ENCODE data around the gene BTBD17. TPM values are rescaled to one million over a fixed set of nuclear protein-coding genes. Genes with fewer than 3 reads are reported as not detected.

BTBD17 gene
- total and polyA plus RNA-seq, 4 experiments from 2014 or later = not detected

DNA sequence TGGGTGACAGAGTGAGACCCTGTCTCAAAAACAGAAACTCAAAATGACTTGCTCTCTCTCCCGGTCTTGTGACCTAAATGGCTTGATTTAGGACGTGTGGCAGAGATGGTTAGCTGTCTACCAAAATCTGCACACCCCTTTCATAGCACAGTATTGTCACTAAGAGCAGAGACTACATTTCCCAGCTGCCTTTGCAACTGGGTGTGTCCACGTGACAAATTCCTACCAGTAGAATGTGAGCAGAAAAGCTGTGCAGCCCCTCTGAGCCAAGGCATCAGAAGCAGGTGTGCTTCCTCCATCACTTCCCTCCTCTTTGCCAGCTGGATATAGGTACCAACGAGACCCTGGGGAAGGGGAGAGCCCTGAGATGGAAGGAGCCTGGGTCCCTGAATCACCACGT lies 31.2 kb upstream of the BTBD17 start:
- Histone ChIP-seq H3K9me3 (ENCODE audit: control insufficient read depth in 1 of 2, low read length in 2 of 2) (no peaks in the 10 kb centered on the region), H3K27ac (ENCODE audit: low read depth, low read length) (no peak overlapping the region), H3K4me3 (ENCODE audit: low read length in 2 of 2) (no peak overlapping the region), H3K36me3 (ENCODE audit: insufficient read depth, low read length) (no peaks in the 10 kb centered on the region), H3K27me3 (ENCODE audit: insufficient read depth, low read length) (no peaks in the 10 kb centered on the region), H3K4me1 (ENCODE audit: insufficient read depth, low read length) (no peaks in the 10 kb centered on the region)
- Mint-ChIP-seq H3K4me3 (no peak overlapping the region), H3K4me1 (no peaks in the 10 kb centered on the region), H3K9me3 (peaks cover 0 to 2% (median 0%) of the 10 kb centered on the region in 8 donors), H3K36me3 (no peaks in the 10 kb centered on the region), H3K27me3 (peaks cover 0 to 4% of the 10 kb centered on the region in 2 donors), H3K27ac (no peak overlapping the region)
- ChIA-PET POLR2A (ENCODE audit: partially characterized antibody) (no interaction called here), CTCF (ENCODE audit: partially characterized antibody) (interaction anchor here (3.6 kb wide), 1 partner anchor 24 kb away, joined by 17 read pairs; no protein-coding TSS in a partner anchor)
- intact Hi-C loops (cut with micrococcal nuclease) = no loop called here
- DNase-seq = no peak

DNA sequence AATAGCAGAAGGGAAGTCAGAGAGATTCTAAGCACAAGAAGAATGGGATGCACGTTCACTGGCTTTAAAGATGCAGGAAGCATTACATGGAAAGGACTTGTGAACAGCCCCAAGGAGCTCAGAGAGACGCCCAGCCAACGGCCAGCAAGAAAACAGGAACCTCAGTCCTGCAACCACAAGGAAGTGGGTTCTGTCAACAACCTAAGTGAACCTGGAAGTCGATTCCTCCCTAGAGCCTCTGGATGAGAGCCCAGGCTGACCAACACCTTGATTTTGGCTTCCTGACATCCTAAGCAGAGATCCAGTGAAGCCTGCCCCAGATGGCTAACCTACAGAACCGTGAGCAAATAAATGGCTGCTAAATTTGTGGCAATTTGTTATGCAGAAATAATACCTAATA lies 30.1 kb upstream of the BTBD17 start:
- H3K36me3 Mint-ChIP-seq = no peaks in the 10 kb centered on the region
- intact Hi-C loops (cut with micrococcal nuclease) = no loop called here
- Histone ChIP-seq H3K36me3 (ENCODE audit: insufficient read depth, low read length) (no peaks in the 10 kb centered on the region), H3K4me1 (ENCODE audit: insufficient read depth, low read length) (no peaks in the 10 kb centered on the region), H3K27me3 (ENCODE audit: insufficient read depth, low read length) (no peaks in the 10 kb centered on the region), H3K27ac (ENCODE audit: low read depth, low read length) (no peak overlapping the region), H3K4me3 (ENCODE audit: low read length in 2 of 2) (no peak overlapping the region), H3K9me3 (ENCODE audit: control insufficient read depth in 1 of 2, low read length in 2 of 2) (no peaks in the 10 kb centered on the region)
- DNase-seq = no peak
- H3K27me3 Mint-ChIP-seq = peaks cover 0 to 4% of the 10 kb centered on the region in 2 donors
- POLR2A ChIA-PET (ENCODE audit: partially characterized antibody) = no interaction called here
- CTCF ChIA-PET (ENCODE audit: partially characterized antibody) = interaction anchor here (1.1 to 3.6 kb wide), 3 partner anchors 11 to 23 kb away, joined by 3 to 17 read pairs (median 10); no protein-coding TSS in a partner anchor
- peaks cover 0 to 2% (median 0%) of the 10 kb centered on the region in 8 donors for H3K9me3 Mint-ChIP-seq
- no peaks in the 10 kb centered on the region for H3K4me1 Mint-ChIP-seq
- H3K27ac Mint-ChIP-seq = peak overlapping the region in 1 of 7 donors; percentile 6
- H3K4me3 Mint-ChIP-seq = no peak overlapping the region

DNA sequence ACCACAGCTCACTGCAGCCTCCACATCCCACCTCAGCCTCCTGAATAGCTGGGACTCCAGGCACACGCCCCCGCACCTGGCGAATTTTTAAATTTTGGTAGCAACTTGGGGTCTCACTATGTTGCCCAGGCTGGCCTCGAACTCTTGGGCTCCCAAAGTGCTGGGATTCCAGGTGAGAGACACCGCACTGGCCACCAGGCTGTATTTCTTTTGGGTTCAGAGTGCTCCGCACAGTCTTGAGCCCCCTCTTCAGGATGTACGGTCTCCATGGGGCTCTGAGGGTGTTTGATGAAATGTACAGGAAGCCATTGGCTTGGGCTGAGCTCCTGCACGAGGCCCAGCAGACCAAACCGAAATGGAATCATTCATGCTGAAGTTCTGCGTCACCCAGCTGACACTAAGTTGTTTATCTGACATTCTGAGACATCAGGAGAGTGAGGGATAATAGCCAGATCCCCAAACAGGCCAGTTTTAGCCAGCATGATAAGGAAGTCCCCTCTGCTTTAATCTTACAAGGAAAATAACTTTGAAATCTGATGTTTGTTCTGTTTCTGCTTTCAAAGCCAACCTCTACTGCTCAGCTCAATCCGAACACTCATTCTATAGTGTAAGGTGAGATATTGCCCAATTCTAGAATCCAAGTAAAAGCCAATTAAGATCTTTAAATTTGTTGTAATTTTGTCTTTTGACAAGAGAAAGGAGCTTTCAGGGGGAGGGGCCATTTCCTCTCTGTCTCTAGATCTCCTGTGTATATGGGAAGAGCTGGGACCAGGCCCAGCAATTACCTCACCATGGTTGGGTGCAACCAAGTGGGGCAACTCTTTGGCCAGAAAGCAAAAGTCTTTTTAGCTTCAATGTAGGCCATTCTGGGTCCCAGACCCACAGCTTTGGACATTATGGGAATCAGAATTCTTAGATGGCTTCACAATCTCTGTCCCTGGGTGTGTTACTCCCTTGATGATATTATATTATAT lies 29.3 kb upstream of the BTBD17 start:
- intact Hi-C loops (cut with micrococcal nuclease) = no loop called here
- Histone ChIP-seq H3K4me3 (ENCODE audit: low read length in 2 of 2) (no peak overlapping the region), H3K36me3 (ENCODE audit: insufficient read depth, low read length) (no peaks in the 10 kb centered on the region), H3K27ac (ENCODE audit: low read depth, low read length) (no peak overlapping the region), H3K9me3 (ENCODE audit: control insufficient read depth in 1 of 2, low read length in 2 of 2) (no peaks in the 10 kb centered on the region), H3K27me3 (ENCODE audit: insufficient read depth, low read length) (no peaks in the 10 kb centered on the region), H3K4me1 (ENCODE audit: insufficient read depth, low read length) (no peaks in the 10 kb centered on the region)
- ChIA-PET POLR2A (ENCODE audit: partially characterized antibody) (no interaction called here), CTCF (ENCODE audit: partially characterized antibody) (interaction anchor here (0.7 to 3.6 kb wide), 4 partner anchors 10 to 68 kb away, joined by 3 to 17 read pairs (median 6); no protein-coding TSS in a partner anchor)
- DNase-seq = no peak
- no peaks in the 10 kb centered on the region for H3K4me1 Mint-ChIP-seq
- no peak overlapping the region for H3K4me3 Mint-ChIP-seq
- no peak overlapping the region for H3K27ac Mint-ChIP-seq
- no peaks in the 10 kb centered on the region for H3K36me3 Mint-ChIP-seq
- H3K27me3 Mint-ChIP-seq = peaks cover 0 to 4% of the 10 kb centered on the region in 2 donors
- H3K9me3 Mint-ChIP-seq = peaks cover 0 to 2% (median 0%) of the 10 kb centered on the region in 8 donors

DNA sequence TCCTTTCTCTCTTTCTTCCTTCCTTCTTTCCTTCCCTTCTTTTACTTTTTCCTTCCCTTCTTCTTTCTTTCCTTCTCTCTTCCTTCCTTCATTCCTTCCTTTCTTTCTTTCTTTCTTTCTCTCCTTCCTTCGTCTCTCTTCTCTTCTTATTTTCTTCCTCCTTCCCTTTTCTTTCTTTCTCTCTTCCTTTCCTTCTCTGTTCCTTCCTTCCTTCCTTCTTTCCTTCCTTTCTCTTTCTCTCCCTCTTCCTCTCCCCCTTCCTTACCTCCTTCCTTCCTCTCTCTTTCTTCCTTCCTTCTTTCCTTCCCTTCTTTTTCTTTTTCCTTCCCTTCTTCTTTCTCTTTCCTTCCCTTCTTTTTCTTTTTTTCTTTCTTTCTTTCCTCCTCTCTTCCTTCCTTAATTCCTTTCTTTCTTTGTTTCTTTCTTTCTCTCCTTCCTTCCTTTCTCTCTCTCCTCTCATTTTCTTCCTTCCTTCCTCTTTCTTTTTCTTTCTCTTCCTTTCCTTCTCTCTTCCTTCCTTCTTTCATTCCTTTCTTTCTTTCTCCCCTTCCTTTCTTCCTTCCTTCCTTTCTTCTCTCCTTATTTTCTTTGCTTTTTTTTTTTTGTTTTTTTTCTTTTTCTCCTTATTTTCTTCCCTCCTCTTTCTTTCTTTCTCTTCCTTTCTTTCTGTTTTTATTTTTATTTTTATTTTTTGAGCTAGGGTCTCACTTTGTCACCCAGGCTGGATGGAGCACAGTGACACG lies 28.4 kb upstream of the BTBD17 start:
- no peak overlapping the region for H3K27ac ChIP-seq (ENCODE audit: low read depth, low read length)
- Mint-ChIP-seq H3K36me3 (no peaks in the 10 kb centered on the region), H3K4me3 (no peak overlapping the region), H3K27me3 (no peaks in the 10 kb centered on the region), H3K4me1 (no peaks in the 10 kb centered on the region), H3K9me3 (peaks cover 0 to 2% (median 0%) of the 10 kb centered on the region in 8 donors), H3K27ac (peak overlapping the region in 1 of 7 donors; percentile 25)
- H3K36me3 ChIP-seq (ENCODE audit: insufficient read depth, low read length) = no peaks in the 10 kb centered on the region
- no peak for DNase-seq
- ChIA-PET POLR2A (ENCODE audit: partially characterized antibody) (no interaction called here), CTCF (ENCODE audit: partially characterized antibody) (interaction anchor here (0.7 to 2.0 kb wide), 2 partner anchors 11 to 67 kb away, joined by 3 to 10 read pairs; no protein-coding TSS in a partner anchor)
- no peaks in the 10 kb centered on the region for H3K9me3 ChIP-seq (ENCODE audit: control insufficient read depth in 1 of 2, low read length in 2 of 2)
- no peak overlapping the region for H3K4me3 ChIP-seq (ENCODE audit: low read length in 2 of 2)
- intact Hi-C loops (cut with micrococcal nuclease) = no loop called here
- no peaks in the 10 kb centered on the region for H3K4me1 ChIP-seq (ENCODE audit: insufficient read depth, low read length)
- H3K27me3 ChIP-seq (ENCODE audit: insufficient read depth, low read length) = no peaks in the 10 kb centered on the region

DNA sequence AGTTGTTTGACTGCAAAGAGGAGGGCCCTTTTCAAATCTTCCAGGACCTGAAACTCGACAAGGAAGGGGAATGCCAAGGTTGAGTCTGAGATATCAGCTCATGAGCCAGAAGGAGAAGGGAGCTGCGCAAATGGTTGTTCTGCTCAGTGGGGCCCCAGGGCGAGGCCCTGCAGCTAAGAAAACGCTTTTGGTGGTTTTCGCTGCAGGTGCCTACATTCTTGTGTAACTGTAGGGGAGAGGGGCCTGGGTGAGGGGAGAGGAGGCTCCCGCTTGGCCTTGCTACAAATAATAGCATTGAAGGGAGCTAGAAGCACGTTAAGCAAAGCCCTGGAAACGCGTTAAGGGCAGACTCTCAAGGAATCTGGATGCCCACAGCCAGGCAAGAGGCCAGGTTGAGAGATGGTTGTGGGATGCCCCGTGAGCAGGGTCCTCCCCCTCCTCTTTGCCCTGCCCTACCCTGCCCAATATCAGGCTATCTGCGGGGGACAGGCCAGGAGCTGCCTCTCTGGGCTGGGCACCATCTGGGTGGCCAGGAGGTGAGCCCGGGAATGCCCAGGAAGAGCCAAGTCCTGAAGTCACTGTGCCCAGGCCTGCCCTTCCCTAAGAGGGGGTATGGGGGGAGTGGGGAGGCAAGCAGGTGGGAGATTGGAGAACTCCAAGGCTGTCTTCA lies 27.6 kb upstream of the BTBD17 start:
- intact Hi-C loops (cut with micrococcal nuclease) = no loop called here
- Mint-ChIP-seq H3K36me3 (no peaks in the 10 kb centered on the region), H3K9me3 (peaks cover 0 to 3% (median 0%) of the 10 kb centered on the region in 8 donors), H3K27me3 (no peaks in the 10 kb centered on the region), H3K4me1 (no peaks in the 10 kb centered on the region), H3K4me3 (no peak overlapping the region), H3K27ac (no peak overlapping the region)
- Histone ChIP-seq H3K27me3 (ENCODE audit: insufficient read depth, low read length) (no peaks in the 10 kb centered on the region), H3K27ac (ENCODE audit: low read depth, low read length) (no peak overlapping the region), H3K36me3 (ENCODE audit: insufficient read depth, low read length) (no peaks in the 10 kb centered on the region), H3K4me1 (ENCODE audit: insufficient read depth, low read length) (no peaks in the 10 kb centered on the region), H3K4me3 (ENCODE audit: low read length in 2 of 2) (no peak overlapping the region), H3K9me3 (ENCODE audit: control insufficient read depth in 1 of 2, low read length in 2 of 2) (no peaks in the 10 kb centered on the region)
- DNase-seq = no peak
- ChIA-PET POLR2A (ENCODE audit: partially characterized antibody) (no interaction called here), CTCF (ENCODE audit: partially characterized antibody) (no interaction called here)

DNA sequence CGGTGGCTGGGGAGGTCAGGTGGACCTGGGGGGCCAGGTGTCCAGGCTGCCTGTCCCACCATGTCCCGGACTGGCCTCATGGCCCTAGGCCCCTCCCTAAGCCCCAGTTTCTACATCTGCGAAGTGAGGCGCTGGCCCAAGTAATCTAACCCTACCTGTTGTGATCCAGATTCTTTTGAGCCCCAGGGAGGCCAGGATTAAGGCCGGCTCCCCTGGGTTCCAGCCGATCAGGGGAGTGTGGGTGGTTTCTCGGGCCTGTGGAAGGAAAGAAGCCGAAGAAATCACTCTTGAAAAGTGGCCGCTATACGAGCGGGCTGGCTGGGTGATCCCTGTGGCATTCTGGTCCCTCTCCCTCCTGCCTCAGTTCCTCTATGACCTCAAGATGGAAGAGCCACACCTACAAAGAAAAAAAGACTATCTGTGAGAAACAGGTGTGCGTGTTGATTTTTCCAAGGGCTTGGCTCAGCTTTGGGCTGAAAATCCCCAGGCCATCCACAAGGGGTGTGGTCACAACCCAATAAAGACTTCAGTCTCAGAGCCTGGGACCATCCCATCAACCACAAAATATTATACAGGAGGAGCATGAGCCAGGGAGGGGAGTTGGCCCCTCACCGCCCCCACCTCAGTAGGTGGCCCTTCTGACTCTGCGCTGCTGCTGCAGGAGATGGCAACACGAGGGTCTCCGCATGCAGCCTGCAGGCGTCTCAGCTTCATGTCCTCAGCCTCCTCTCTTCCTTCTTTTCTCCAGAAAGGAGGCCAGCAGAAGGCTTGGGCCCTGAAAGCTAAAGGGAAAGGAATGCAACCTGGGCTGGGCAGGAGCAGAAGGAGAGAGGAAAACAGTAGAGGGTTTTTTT lies 25.9 kb upstream of the BTBD17 start:
- H3K4me3 ChIP-seq (ENCODE audit: low read length in 2 of 2) = no peak overlapping the region
- no peaks in the 10 kb centered on the region for H3K4me1 ChIP-seq (ENCODE audit: insufficient read depth, low read length)
- no peaks in the 10 kb centered on the region for H3K36me3 ChIP-seq (ENCODE audit: insufficient read depth, low read length)
- H3K9me3 Mint-ChIP-seq = peaks cover 0 to 1% (median 0%) of the 10 kb centered on the region in 8 donors
- no peak overlapping the region for H3K27ac ChIP-seq (ENCODE audit: low read depth, low read length)
- POLR2A ChIA-PET (ENCODE audit: partially characterized antibody) = no interaction called here
- no peak overlapping the region for H3K4me3 Mint-ChIP-seq
- H3K9me3 ChIP-seq (ENCODE audit: control insufficient read depth in 1 of 2, low read length in 2 of 2) = no peaks in the 10 kb centered on the region
- H3K27ac Mint-ChIP-seq = no peak overlapping the region
- H3K36me3 Mint-ChIP-seq = no peaks in the 10 kb centered on the region
- no peaks in the 10 kb centered on the region for H3K27me3 ChIP-seq (ENCODE audit: insufficient read depth, low read length)
- intact Hi-C loops (cut with micrococcal nuclease) = no loop called here
- H3K27me3 Mint-ChIP-seq = peaks cover 0 to 4% of the 10 kb centered on the region in 2 donors
- no peak for DNase-seq
- CTCF ChIA-PET (ENCODE audit: partially characterized antibody) = no interaction called here
- H3K4me1 Mint-ChIP-seq = no peaks in the 10 kb centered on the region
